ENCODE measurements around the gene PCNX3. TPM values are rescaled to one million over a fixed set of nuclear protein-coding genes. Genes with fewer than 3 reads are reported as not detected.

PCNX3 gene
- total RNA-seq, 4 donors from 2014 or later: 24.0 to 40.0 (median 30.9) TPM

DNA sequence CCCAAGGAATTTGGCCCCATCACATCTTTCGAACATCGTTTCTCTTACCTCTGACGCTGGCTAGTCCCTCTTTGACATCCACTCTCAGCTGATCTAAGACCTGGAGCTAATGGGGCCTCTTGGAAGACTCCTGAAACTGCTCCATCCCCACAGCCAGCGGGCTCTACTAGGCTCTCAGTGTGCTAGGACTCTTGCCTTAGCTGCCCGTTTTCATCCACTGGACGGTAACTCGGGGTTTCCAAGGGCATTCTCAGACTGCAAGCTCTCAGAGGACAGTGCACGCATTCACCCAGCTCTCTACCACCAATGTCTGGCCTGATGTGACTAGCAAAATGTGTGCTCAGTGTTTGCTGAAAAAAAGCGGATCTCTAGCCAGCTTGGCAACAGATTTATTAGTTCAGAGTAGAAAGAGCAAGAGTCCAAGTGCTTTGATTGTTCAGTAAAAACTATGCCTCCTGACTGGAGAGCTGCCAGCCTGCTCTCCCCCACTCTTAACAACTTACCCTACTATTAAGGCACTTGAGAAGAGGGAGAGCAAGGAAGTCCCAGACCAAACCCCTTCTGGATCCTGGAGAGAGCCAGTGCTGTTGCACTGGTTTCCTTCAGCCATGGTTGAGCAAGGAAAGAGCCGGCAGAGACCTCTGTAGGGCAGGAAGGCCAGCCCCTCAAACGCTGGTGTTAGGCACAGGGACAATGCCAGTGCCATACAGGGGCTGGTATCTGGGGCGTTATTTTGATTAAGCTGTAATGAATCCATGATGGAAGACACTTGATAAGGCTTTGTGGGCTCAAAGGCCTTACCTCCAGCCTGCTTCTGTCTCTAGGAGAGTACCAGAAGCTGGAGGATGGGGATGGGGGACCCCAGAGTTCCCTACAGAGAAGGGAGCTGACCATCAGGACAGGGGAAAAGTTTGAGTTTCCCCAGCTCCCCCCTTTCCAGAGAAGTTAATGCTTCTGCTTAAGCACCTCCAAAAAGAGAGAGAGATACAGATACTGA, 38.0 kb downstream of the PCNX3 start:
- 25 to 27% methylated on average over 10 of the region's 12 CpGs for WGBS, 2 donors
- DNase-seq: no peak

DNA sequence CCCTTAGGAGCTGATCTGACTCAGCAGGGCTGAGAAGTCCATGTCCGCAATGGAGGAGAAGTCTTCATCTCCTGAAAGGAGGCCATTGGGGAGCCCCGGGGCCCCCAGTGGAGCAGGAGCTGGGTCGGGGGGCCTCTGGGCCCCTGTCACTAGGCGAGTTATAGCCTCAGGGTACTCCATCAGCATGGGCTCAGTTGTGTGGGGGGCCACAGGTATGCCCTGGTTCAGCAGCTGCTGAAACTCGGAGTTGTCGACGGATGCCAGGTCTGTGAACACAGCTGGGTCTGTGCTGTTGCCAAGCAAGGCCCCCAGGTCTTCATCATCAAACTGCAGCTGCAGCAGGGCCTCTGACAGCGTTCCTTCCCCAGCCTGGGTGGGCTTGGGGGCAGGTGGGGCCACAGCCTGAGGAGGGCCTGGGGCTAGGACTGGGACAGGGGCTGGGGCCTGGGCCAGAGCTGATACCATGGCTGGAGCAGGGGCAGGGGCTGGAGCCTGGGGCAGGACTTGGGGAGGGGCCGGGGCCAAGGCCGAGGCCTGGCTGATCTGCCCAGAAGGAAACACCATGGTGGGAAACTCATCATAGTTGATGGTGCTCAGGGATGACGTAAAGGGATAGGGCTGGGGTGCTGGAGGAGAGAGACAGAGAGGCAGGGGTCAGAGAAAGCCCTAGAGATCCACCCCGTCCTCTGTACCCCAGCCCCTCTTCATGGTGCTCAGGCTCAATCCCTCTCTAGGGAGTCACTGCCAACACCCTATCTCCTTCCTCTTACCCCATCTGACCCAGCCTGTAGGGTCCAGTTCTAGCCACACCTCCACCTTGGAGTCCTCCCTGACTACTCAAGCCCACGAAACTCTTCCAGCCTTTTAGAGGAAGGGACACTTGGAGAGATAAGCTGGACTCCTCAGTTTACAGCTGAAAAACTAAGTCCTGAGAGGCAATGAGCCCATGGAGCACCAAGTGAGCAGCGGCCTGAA, 39.1 kb downstream of the PCNX3 start:
- Histone ChIP-seq H3K4me1 (peaks cover 33 to 65% (median 42%) of the 10 kb centered on the region in 3 donors), H3K36me3 (peaks cover 46 to 76% (median 48%) of the 10 kb centered on the region in 3 donors), H3K9me3 (no peaks in the 10 kb centered on the region), H3K27me3 (no peaks in the 10 kb centered on the region), H3K27ac (peak overlapping the region in 3 of 4 donors; percentile 91 to 94 (median 94)), H3K4me3 (no peak overlapping the region)
- TF ChIP-seq, protein P1, sequence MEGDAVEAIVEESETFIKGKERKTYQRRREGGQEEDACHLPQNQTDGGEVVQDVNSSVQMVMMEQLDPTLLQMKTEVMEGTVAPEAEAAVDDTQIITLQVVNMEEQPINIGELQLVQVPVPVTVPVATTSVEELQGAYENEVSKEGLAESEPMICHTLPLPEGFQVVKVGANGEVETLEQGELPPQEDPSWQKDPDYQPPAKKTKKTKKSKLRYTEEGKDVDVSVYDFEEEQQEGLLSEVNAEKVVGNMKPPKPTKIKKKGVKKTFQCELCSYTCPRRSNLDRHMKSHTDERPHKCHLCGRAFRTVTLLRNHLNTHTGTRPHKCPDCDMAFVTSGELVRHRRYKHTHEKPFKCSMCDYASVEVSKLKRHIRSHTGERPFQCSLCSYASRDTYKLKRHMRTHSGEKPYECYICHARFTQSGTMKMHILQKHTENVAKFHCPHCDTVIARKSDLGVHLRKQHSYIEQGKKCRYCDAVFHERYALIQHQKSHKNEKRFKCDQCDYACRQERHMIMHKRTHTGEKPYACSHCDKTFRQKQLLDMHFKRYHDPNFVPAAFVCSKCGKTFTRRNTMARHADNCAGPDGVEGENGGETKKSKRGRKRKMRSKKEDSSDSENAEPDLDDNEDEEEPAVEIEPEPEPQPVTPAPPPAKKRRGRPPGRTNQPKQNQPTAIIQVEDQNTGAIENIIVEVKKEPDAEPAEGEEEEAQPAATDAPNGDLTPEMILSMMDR (IDR thresholded peaks at IDR 0.05): no peak
- TF ChIP-seq POLR2A (IDR thresholded peaks at IDR 0.05): no peak
- intact Hi-C loops (cut with DNase I): no loop called here
- DNase-seq: no peak
- WGBS, 2 donors: 94 to 96% methylated on average over 7 of the region's 14 CpGs

More for the DNA sequence above, 38.0 kb downstream of the PCNX3 start:
- Histone ChIP-seq H3K27me3 (no peaks in the 10 kb centered on the region), H3K4me3 (peak overlapping the region; percentile 38 to 75 (median 54)), H3K27ac (peak overlapping the region; percentile 91 to 97 (median 94)), H3K9me3 (no peaks in the 10 kb centered on the region), H3K36me3 (peaks cover 37 to 76% (median 40%) of the 10 kb centered on the region in 3 donors), H3K4me1 (peaks cover 43 to 69% (median 47%) of the 10 kb centered on the region in 3 donors)
- intact Hi-C loops (cut with DNase I): no loop called here
- no peak for TF ChIP-seq POLR2A (IDR thresholded peaks at IDR 0.05)
- TF ChIP-seq, protein P1 (IDR thresholded peaks at IDR 0.05): no peak

DNA sequence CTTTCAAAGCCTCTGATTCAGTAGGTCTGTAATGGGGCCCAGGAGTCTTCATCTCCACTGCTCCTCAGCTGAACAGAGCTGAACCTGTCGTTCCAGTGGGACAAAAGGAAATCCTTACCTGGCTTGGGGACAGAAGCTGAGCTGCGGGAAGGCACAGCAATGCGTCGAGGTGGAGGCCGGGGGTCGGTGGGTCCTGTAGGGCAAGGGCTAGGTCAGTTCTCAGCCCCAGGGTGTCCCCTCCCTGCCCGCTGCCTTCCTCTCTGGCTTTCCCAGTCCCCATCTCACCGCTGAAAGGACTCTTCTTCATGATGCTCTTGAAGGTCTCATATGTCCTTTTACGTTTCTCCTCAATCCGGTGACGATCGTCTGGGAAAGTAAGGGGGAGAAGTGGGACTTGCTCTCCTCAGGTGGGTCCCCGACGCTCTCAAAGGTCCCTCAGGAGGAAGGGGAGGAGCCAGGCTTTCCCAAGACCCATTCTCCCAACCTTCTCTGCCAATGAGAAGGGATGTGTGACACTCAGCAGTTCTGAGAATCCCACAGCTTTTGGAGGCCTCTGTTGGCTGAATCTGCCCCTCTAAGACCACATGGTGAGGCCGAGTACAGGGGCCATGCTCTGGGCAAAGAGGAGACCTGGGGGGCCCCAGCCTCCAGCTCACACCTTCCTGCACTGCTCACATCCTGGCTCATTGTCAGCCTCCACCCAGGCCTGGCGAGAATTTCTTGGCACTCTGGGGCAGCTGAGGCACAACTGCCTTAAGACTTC, 40.2 kb downstream of the PCNX3 start:
- no peak for TF ChIP-seq POLR2A (IDR thresholded peaks at IDR 0.05)
- TF ChIP-seq, protein P1 (IDR thresholded peaks at IDR 0.05): no peak
- intact Hi-C loops (cut with DNase I): no loop called here
- H3K36me3 ChIP-seq: peaks cover 56 to 76% (median 57%) of the 10 kb centered on the region in 3 donors
- WGBS, 2 donors: 80 to 86% methylated on average over 10 to 13 of the region's 16 CpGs
- no peak for DNase-seq
- H3K27me3 ChIP-seq: no peaks in the 10 kb centered on the region
- no peak overlapping the region for H3K27ac ChIP-seq
- peaks cover 33 to 65% (median 34%) of the 10 kb centered on the region in 3 donors for H3K4me1 ChIP-seq
- no peak overlapping the region for H3K4me3 ChIP-seq
- H3K9me3 ChIP-seq: no peaks in the 10 kb centered on the region

DNA sequence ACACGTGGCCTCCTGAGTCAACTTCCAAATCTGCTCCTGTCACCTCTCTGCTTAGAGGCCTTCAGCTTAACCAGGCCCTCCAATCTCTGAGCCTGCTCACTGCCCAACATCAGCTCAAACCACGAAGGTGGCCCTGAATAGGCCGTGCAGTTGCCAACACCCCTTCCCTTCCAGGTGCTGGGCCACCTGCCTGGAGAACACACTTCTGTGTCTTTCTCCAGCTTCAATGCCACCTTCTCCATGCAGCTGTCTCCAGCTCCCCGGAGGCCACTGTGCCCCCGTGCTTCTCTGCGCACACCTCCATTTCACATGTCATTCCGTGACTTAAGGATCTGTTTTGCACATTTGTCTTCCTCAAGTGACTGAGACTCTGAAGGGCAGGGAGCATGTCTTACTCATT, 41.9 kb downstream of the PCNX3 start:
- H3K27me3 ChIP-seq: no peaks in the 10 kb centered on the region
- peaks cover 30 to 62% (median 33%) of the 10 kb centered on the region in 3 donors for H3K4me1 ChIP-seq
- WGBS, 2 donors: 82 to 86% methylated on average over 7 of the region's 7 CpGs
- H3K27ac ChIP-seq: no peak overlapping the region
- no peak for TF ChIP-seq POLR2A (IDR thresholded peaks at IDR 0.05)
- intact Hi-C loops (cut with DNase I): no loop called here
- H3K9me3 ChIP-seq: no peaks in the 10 kb centered on the region
- no peak for DNase-seq
- H3K4me3 ChIP-seq: no peak overlapping the region
- peaks cover 56 to 79% (median 57%) of the 10 kb centered on the region in 3 donors for H3K36me3 ChIP-seq
